ENCODE measurements around the gene FBXL16.
"Not testable (repeated sequence)": the region's sequence is repeated elsewhere in the genome, so short reads cannot be mapped to it uniquely, and the experiment has no call there.

Gene FBXL16

GRCh38 chr16:693766-694165 lies 11.8 kb downstream of the FBXL16 start:
- in situ Hi-C loops (cut with MboI; ENCODE audit: low sequenced_read_pairs) = no loop called here

DNA sequence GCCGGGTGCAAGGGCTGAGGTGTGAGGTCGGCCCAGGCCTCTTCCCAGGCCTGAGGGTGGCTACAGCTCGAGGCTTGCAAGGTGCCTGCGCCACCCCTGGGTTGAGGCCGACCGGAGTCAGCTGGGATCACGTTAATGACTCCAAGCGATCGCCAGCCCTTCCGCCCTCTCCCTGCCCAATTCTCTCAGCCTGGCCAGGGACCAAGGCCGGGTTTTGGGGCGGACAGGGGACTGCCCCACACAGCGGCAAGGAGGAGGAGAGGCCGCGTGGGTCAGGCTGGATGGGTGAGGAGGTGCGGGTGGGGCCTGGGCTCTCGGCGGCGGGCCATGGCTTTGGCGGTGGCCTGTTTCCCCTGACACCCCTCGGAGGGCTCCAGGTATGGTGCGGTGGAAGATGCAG lies 12.2 kb downstream of the FBXL16 start:
- in situ Hi-C loops (cut with MboI; ENCODE audit: low sequenced_read_pairs) = no loop called here

DNA sequence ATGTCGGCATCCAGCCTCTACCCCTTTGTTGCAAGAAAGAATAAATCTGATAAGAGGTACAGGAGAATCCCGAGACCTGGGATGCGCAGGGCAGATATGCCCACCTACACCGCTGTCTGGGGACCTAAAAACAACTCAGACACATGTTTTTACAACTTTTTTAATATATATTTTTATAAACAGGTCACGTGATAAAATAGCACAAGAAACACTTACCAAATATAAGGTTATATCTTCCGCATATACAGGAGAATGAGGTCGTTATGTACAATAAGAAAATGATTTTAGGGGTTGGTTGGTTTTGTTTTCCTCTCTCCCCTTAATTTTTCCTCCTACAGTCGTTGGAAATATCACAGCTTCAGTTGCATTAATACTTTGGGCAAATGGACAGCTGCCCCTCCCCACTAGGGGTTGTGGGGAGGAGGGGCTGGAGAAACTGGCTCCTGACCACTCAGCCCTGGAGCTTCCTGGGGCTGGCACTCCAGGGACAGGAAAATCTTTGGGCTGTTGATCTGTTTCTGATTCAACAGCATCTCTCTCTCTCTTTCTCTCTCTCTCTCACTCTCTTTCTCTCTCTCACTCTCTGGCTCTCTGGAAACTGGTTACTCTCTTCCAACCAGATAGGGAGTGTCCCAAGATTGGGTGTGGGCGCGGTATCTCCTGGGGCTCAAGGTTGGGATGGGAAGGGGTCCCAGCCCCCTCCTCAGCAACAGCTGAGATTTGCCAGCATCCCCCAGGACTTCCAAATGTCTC lies 13.1 kb downstream of the FBXL16 start:
- in situ Hi-C loops (cut with MboI; ENCODE audit: low sequenced_read_pairs) = no loop called here

GRCh38 chr16:691242-691641 lies 14.4 kb downstream of the FBXL16 start:
- in situ Hi-C loops (cut with MboI; ENCODE audit: low sequenced_read_pairs) = not testable (repeated sequence)

- in situ Hi-C loops (cut with MboI; ENCODE audit: low sequenced_read_pairs) = no loop called here
Observed at GRCh38 chr16:689175-689897, 16.3 kb downstream of the FBXL16 start.

GRCh38 chr16:687499-687898 lies 18.1 kb downstream of the FBXL16 start:
- in situ Hi-C loops (cut with MboI; ENCODE audit: low sequenced_read_pairs) = no loop called here

GRCh38 chr16:686459-687260 lies 18.9 kb downstream of the FBXL16 start:
- in situ Hi-C loops (cut with MboI; ENCODE audit: low sequenced_read_pairs) = no loop called here

GRCh38 chr16:685967-686366 lies 19.6 kb downstream of the FBXL16 start:
- in situ Hi-C loops (cut with MboI; ENCODE audit: low sequenced_read_pairs) = no loop called here

DNA sequence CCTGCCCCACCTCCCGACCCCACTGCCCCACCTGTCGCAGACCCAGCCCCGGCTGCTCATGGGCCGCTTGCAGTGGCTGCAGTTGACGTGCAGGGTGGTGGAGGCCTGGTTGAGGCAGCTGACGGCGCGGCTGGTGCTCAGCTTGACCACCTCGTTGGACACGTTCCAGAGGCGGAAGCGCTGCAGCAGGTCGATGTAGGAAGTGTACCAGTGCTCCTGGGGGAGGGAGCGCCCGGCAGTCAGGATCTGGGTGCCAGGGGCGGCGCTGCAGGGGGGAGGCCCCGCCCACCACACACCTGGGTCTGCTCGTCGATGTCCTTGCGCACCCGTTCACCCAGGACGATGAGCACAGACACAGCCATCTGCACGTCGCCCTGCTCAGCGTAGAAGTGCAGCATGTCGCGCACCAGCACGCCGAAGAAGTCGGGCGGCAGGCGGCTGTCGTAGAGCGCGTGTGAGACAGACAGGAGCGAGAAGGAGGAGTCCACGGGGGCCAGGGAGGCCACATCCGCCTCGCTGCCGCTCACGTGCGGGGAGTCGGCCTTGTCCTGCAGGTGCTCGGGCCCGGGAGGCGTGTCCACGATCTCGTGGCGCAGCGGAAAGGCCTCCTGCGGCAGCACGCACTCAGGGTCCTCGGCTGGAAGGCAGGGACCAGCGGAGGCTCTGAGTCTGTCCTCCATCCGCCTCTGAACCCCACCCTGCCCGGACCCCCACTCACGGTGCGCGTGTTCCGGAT lies 20.5 kb downstream of the FBXL16 start:
- in situ Hi-C loops (cut with MboI; ENCODE audit: low sequenced_read_pairs) = no loop called here

- in situ Hi-C loops (cut with MboI; ENCODE audit: low sequenced_read_pairs) = no loop called here
Observed at GRCh38 chr16:684071-684794, 21.4 kb downstream of the FBXL16 start, which contains the start of gene JMJD8. JMJD8 (minus strand) TSS chr16:684334; CDS start chr16:684319, 15 bp downstream.

GRCh38 chr16:683396-684070 lies 22.1 kb downstream of the FBXL16 start:
- in situ Hi-C loops (cut with MboI; ENCODE audit: low sequenced_read_pairs) = no loop called here

DNA sequence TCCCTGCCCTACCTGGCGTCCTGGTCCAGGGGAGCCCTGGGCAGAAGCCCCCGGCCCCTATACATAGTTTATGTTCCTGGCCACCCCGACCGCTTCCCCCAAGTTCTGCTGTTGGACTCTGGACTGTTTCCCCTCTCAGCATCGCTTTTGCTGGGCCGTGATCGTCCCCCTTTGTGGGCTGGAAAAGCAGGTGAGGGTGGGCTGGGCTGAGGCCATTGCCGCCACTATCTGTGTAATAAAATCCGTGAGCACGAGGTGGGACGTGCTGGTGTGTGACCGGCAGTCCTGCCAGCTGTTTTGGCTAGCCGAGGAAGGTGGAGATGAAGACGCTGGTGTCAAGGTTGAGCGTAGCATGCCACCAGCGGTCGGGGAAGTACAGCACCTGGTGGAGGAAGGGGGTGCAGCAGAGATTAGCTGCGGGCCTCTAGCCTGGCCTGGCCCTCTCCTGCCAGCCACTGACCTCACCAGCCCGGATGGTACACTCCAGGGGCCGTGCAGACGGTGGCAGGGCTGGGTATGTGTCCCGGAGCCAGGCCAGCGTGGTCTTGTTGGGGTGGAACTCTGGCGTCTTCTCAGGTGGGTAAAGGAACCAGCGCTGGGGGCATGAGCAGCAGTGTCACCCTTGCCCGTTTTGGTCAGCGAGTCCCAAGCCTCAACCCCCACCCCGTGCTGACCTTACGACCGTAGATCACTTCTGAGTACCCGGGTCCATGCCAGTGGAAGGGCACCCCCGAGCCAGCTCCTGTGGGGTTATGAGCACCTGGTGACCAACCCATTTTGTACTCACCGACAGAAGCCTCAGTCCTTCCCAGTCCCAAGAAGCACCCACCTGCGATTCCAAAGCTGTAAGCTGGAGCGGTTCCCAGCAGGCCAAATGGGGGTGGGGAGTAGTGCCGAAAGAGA lies 22.9 kb downstream of the FBXL16 start:
- in situ Hi-C loops (cut with MboI; ENCODE audit: low sequenced_read_pairs) = no loop called here

GRCh38 chr16:681746-682427 lies 23.7 kb downstream of the FBXL16 start:
- in situ Hi-C loops (cut with MboI; ENCODE audit: low sequenced_read_pairs) = no loop called here

DNA sequence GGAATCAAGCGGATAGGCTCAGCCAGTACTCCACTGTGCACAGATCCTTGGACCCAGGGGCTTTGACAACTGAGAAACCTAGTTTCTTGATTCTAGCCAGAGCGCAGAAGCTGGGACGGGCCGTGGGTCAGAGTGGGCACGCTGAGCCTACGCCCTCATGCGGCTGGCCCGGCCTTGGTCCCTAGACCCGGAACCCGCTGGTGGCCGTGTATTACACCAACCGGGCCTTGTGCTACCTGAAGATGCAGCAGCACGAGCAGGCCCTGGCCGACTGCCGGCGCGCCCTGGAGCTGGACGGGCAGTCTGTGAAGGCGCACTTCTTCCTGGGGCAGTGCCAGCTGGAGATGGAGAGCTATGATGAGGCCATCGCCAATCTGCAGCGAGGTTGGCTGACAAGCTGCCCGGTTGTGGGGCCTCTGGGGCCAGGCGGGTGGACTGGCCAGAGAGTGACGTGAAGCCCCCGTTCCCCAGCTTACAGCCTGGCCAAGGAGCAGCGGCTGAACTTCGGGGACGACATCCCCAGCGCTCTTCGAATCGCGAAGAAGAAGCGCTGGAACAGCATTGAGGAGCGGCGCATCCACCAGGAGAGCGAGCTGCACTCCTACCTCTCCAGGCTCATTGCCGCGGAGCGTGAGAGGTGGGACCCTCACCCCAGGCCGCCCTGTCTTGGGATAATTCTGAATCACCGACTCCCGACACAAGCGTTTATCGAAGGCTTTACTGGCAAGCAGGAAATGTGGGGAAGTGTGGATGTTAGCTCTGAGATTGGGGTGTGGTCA lies 24.4 kb downstream of the FBXL16 start:
- in situ Hi-C loops (cut with MboI; ENCODE audit: low sequenced_read_pairs) = no loop called here

- in situ Hi-C loops (cut with MboI; ENCODE audit: low sequenced_read_pairs) = no loop called here
Observed at GRCh38 chr16:680625-680945, 25.0 kb downstream of the FBXL16 start.

GRCh38 chr16:679814-680624 lies 25.6 kb downstream of the FBXL16 start, which contains the start of gene STUB1:
STUB1 (plus strand) TSS chr16:680410; CDS start chr16:680526, 116 bp downstream.
- in situ Hi-C loops (cut with MboI; ENCODE audit: low sequenced_read_pairs) = no loop called here

Data from hTERT RPE-1 (cell line).